MM.1S (cell line): ENCODE measurements around the gene EMILIN2.

Source experiments
- DNase-seq: peaks from one replicate; pipeline ENCODE4 v3.0.0-alpha.2; 2015
- H2AFZ ChIP-seq: fragments of 300-600 bp; sonication (generic); 2 replicates; pipeline ENCODE4 v1.6.0; 2016; ENCODE audit warnings: antibody characterized with exemption, low read length
- H3F3A ChIP-seq: fragments of 300-600 bp; sonication (generic); 2 replicates; pipeline ENCODE4 v1.6.1; 2016; ENCODE audit warnings: mild to moderate bottlenecking, antibody characterized with exemption, low read length, moderate library complexity, mixed read lengths; ENCODE audit not compliant: insufficient read depth
- H3K27ac ChIP-seq: fragments of 300-600 bp; sonication (generic); 2 replicates; pipeline ENCODE4 v1.5.1; 2016; ENCODE audit warnings: mild to moderate bottlenecking, low read length
- H3K27me3 ChIP-seq: fragments of 300-600 bp; sonication (generic); replicated peaks from 2 replicates; pipeline ENCODE4 v1.6.0; 2016; ENCODE audit warnings: low read length; ENCODE audit not compliant: insufficient read depth
- H3K36me3 ChIP-seq: fragments of 300-600 bp; sonication (generic); replicated peaks from 2 replicates; pipeline ENCODE4 v1.6.1; 2016; ENCODE audit warnings: mild to moderate bottlenecking, low read length, mixed read lengths; ENCODE audit not compliant: insufficient read depth
- H3K4me1 ChIP-seq: fragments of 300-600 bp; sonication (generic); 2 replicates; pipeline ENCODE4 v1.6.1; 2016; ENCODE audit warnings: low read length, mixed read lengths
- H3K4me2 ChIP-seq: fragments of 300-600 bp; sonication (generic); 2 replicates; pipeline ENCODE4 v1.6.0; 2016; ENCODE audit warnings: low read depth, low read length
- H3K4me3 ChIP-seq: fragments of 300-600 bp; sonication (generic); 2 replicates; pipeline ENCODE4 v1.5.1; 2016; ENCODE audit warnings: low read length, mixed read lengths
- H3K79me2 ChIP-seq: fragments of 300-600 bp; sonication (generic); 2 replicates; pipeline ENCODE4 v1.6.1; 2016; ENCODE audit warnings: mixed run types, low read length, mixed read lengths
- H3K9ac ChIP-seq: fragments of 300-600 bp; sonication (generic); 2 replicates; pipeline ENCODE4 v1.6.1; 2016; ENCODE audit warnings: low read length, mixed read lengths
- H3K9me2 ChIP-seq: fragments of 300-600 bp; sonication (generic); replicated peaks from 2 replicates; pipeline ENCODE4 v1.6.1; 2016; ENCODE audit warnings: mild to moderate bottlenecking, low read length, mixed read lengths; ENCODE audit not compliant: insufficient read depth
- H3K9me3 ChIP-seq: fragments of 300-600 bp; sonication (generic); replicated peaks from 2 replicates; pipeline ENCODE4 v1.6.1; 2016; ENCODE audit warnings: mild to moderate bottlenecking, low read length, mixed read lengths; ENCODE audit not compliant: insufficient read depth
- H4K20me1 ChIP-seq: fragments of 300-600 bp; sonication (generic); 2 replicates; pipeline ENCODE4 v1.6.1; 2016; ENCODE audit warnings: mild to moderate bottlenecking, low read length, moderate library complexity, mixed read lengths; ENCODE audit not compliant: insufficient read depth
- EZH2 ChIP-seq: fragments of 300-600 bp; sonication (generic); optimal IDR thresholded peaks from 2 replicates; pipeline ENCODE3; 2017; ENCODE audit warnings: low read depth, mild to moderate bottlenecking, antibody characterized with exemption, low read length, mixed read lengths
- EZH2phosphoT487 ChIP-seq: fragments of 300-600 bp; sonication (generic); IDR thresholded peaks from 2 replicates; pipeline ENCODE4 v1.6.1; 2018; ENCODE audit warnings: antibody characterized with exemption, low read length
- TF ChIP-seq, protein P1 (sequence below): fragments of 300-600 bp; sonication (generic); IDR thresholded peaks from 2 replicates; pipeline ENCODE4 v1.5.1; 2016; ENCODE audit warnings: antibody characterized with exemption, low read length, mixed read lengths

EMILIN2 gene

DNA sequence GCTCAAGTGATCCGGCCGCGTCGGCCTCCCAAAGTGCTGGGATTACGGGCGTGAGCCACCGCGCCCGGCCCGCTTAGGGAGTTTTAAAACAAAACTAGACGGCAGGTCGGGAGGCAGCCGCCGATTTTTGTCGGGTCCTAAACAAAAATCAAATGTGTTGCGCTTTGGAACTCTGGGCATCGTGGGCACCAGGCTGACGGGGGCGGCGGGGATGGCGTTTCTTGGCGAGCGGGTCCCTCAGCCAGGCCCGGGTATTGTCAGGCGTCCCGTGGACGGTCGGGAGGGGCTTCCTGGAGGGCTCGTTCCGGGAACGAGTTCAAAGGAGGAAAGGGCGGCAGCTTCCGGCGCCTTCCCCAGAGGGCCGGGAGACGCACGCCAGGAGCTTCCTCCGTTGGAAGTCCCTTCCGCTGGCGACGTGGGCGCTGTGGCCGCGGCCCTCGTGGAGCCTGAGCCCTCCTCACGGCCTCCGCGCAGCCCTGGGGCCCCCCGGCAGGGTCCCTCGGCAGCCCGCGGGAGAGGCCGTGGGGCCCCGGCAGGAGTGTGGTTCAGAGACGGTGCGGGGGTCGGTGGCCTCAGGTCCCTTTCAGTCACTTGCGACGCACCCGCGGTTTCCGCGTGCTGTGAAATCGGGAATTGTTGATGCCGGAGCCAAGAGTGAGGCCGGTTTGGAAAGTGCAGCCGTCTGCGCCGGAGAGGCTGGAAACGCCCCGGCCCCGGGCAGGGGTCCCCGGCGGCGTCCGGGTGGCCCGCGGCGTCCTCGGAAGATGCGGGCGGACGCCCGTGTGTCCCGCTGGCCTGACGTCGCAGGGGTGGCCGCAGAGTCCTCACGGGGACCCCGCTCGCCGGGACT, 59.3 kb downstream of the EMILIN2 start:
- Histone ChIP-seq H3K9ac (no peak overlapping the region), H3K9me2 (no peaks in the 10 kb centered on the region), H3F3A (no peaks in the 10 kb centered on the region), H3K4me2 (peak overlapping the region; percentile 79), H3K4me3 (peak overlapping the region; percentile 54), H3K4me1 (no peaks in the 10 kb centered on the region), H4K20me1 (no peaks in the 10 kb centered on the region), H3K36me3 (no peaks in the 10 kb centered on the region), H3K79me2 (no peaks in the 10 kb centered on the region), H2AFZ (0 out of 2 replicates have a peak overlapping the region, but pooled peaks have one; percentile 54), H3K9me3 (no peaks in the 10 kb centered on the region), H3K27me3 (peaks cover 9% of the 10 kb centered on the region; the same call in 1 of the 2 replicates), H3K27ac (no peak overlapping the region)
- TF ChIP-seq EZH2phosphoT487 = no peak
- TF ChIP-seq, protein P1, sequence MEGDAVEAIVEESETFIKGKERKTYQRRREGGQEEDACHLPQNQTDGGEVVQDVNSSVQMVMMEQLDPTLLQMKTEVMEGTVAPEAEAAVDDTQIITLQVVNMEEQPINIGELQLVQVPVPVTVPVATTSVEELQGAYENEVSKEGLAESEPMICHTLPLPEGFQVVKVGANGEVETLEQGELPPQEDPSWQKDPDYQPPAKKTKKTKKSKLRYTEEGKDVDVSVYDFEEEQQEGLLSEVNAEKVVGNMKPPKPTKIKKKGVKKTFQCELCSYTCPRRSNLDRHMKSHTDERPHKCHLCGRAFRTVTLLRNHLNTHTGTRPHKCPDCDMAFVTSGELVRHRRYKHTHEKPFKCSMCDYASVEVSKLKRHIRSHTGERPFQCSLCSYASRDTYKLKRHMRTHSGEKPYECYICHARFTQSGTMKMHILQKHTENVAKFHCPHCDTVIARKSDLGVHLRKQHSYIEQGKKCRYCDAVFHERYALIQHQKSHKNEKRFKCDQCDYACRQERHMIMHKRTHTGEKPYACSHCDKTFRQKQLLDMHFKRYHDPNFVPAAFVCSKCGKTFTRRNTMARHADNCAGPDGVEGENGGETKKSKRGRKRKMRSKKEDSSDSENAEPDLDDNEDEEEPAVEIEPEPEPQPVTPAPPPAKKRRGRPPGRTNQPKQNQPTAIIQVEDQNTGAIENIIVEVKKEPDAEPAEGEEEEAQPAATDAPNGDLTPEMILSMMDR = no peak
- no peak for TF ChIP-seq EZH2
- no peak for DNase-seq

DNA sequence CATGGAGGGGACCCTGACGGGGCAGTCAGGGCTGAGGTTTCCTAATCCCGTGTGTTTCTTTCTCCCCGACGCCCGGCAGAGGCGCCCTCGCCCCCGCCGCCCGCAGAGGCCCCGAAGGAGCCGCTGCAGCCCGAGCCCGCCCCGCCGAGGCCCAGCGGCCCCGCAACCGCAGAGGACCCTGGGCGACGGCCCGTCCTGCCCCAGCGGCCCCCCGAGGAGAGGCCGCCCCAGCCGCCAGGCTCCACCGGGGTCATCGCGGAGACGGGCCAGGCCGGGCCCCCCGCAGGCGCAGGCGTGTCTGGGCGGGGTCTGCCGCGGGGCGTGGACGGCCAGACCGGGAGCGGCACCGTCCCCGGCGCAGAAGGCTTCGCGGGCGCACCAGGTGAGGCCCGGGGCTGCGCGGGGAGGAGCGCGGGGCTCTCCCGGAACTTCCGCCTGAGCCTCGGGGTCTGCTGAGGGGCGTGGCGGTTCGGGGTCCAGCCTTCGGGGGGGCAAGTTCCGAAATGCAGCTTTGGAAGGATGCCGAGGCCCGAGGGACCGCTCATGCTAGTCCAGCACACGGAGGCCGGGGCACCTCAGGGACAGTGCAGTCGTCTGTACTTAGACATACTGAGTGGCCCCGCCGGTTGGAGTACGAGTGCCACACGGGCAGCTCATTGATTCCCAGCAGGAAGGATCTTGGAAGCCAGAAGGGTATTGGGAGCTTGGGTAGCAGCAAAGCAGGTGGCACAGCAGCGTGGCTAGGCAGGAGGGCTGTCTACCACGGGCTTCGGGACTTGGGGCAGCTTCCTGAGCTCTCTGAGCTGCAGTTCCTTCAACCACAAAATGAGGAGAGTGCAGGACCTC, 60.1 kb downstream of the EMILIN2 start:
- H3K79me2 ChIP-seq = no peaks in the 10 kb centered on the region
- no peaks in the 10 kb centered on the region for H3F3A ChIP-seq
- DNase-seq = peak; percentile 18
- H3K9me3 ChIP-seq = no peaks in the 10 kb centered on the region
- H3K27ac ChIP-seq = no peak overlapping the region
- H2AFZ ChIP-seq = peak overlapping the region; percentile 54
- TF ChIP-seq EZH2 (no peak), EZH2phosphoT487 (no peak)
- TF ChIP-seq, protein P1 = peak; percentile 18
- H3K9me2 ChIP-seq = no peaks in the 10 kb centered on the region
- H4K20me1 ChIP-seq = no peaks in the 10 kb centered on the region
- peaks cover 9% of the 10 kb centered on the region; the same call in 1 of the 2 replicates for H3K27me3 ChIP-seq
- peak overlapping the region; percentile 54 for H3K4me3 ChIP-seq
- H3K4me1 ChIP-seq = no peaks in the 10 kb centered on the region
- H3K4me2 ChIP-seq = peak overlapping the region; percentile 87
- no peak overlapping the region; the same call in 1 of the 2 replicates for H3K9ac ChIP-seq
- H3K36me3 ChIP-seq = no peaks in the 10 kb centered on the region

DNA sequence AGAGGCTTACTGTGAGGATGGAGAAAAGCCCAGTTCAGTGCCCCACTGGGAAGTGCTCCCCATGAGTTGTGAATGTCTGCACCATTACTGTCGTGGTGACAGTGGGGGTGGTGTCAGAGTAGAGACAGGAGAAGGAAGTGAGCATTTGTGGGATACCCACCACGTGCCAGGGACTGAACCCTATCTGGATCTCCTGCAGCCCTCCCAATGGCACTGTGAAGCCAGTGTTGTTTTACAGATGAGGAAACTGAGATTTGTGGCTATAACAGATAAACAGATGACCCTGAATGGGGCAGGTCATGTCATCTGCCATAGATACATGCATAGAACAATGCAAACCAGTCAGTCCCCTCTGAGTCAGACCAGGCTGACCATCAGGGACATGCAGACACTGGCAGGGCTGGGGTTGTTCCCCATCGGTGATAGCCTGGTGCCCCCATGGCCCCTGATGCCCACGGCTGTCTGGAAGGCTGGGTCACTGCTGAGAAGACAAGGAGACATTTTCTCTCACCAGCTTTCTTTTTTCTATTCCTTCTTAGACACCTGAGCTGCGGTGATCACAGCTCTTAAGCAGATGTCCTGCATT, 60.8 kb downstream of the EMILIN2 start:
- no peaks in the 10 kb centered on the region for H3K9me2 ChIP-seq
- TF ChIP-seq EZH2phosphoT487 (no peak), EZH2 (no peak)
- TF ChIP-seq, protein P1 = no peak
- H2AFZ ChIP-seq = peak overlapping the region; percentile 53; the same call in 1 of the 2 replicates
- H3K79me2 ChIP-seq = no peaks in the 10 kb centered on the region
- H3K9ac ChIP-seq = no peak overlapping the region
- no peaks in the 10 kb centered on the region for H3F3A ChIP-seq
- H4K20me1 ChIP-seq = no peaks in the 10 kb centered on the region
- no peak overlapping the region for H3K4me3 ChIP-seq
- no peak for DNase-seq
- peak overlapping the region; percentile 87; the same call in 1 of the 2 replicates for H3K4me2 ChIP-seq
- no peak overlapping the region for H3K27ac ChIP-seq
- no peaks in the 10 kb centered on the region for H3K9me3 ChIP-seq
- H3K4me1 ChIP-seq = no peaks in the 10 kb centered on the region
- H3K36me3 ChIP-seq = no peaks in the 10 kb centered on the region
- H3K27me3 ChIP-seq = peaks cover 9% of the 10 kb centered on the region; the same call in 1 of the 2 replicates
